Right cardiac atrium (tissue), 5 donors: Measurements from ENCODE around the gene CD99L2. TPM values are rescaled to one million over a fixed set of nuclear protein-coding genes. Genes with fewer than 3 reads are reported as not detected.

Source experiments
- ATAC-seq, 2 donors: fragments of 200-7000 bp; cut with Tn5 transposase; one replicate each; pipeline versions ENCODE4 v1.8.0 to v1.9.1; 2020; ENCODE audit warnings: moderate library complexity in 2 of 2, mild to moderate bottlenecking in 1 of 2
- DNase-seq, 3 donors: peaks; one replicate each; pipeline ENCODE4 v3.0.0-alpha.2; 2020
- H3K27ac ChIP-seq: one replicate; pipeline ENCODE4 v1.5.1; 2013; ENCODE audit warnings: mild to moderate bottlenecking, low read length, control low read depth, moderate library complexity
- H3K27me3 ChIP-seq: one replicate; pipeline ENCODE4 v1.6.1; 2013; ENCODE audit not compliant: control insufficient read depth, insufficient read depth
- H3K4me1 ChIP-seq: one replicate; pipeline ENCODE4 v1.6.1; 2013; ENCODE audit warnings: low read length; ENCODE audit not compliant: control insufficient read depth, insufficient read depth
- H3K4me3 ChIP-seq: one replicate; pipeline ENCODE4 v1.5.1; 2013; ENCODE audit warnings: low read length, control low read depth
- H3K9me3 ChIP-seq: one replicate; pipeline ENCODE4 v1.6.1; 2013; ENCODE audit warnings: low read length; ENCODE audit not compliant: control insufficient read depth
- WGBS: extraction: QIAGEN DNeasy Blood & Tissue Kit; methylation state at CpG from one replicate; pipeline ENCODE4 v1.1.7; 2013; 5-methylcytosine and 5-hydroxymethylcytosine counted together
- intact Hi-C, 4 donors: fragments of 100-400 bp; cut with DNase I; formaldehyde crosslinking; loops; one replicate each; pipeline versions ENCODE4 v1.11.0 to v1.14.0; 2022 to 2023
- polyA plus RNA-seq: library from polyadenylated mRNA; stranded (reverse); fragments of 200-250 nt; gene quantifications from one replicate; pipeline ENCODE4 v1.2.3, GENCODE V29; 2013
- total RNA-seq, 4 donors: library from RNA; stranded (reverse); fragmentation: NEBNext Ultra II Directional; extraction: Animal tissue kit (Norgen Biotek cat#: 25700); gene quantifications; one replicate each; pipeline ENCODE4 v1.2.1, GENCODE V29; 2021
- donor health status: healthy with polysubstance abuse.
- donor health status: DM: no; HTN: yes; CAD: no.
- donor health status: DM: no; HTN: no; CAD: no.
- donor health status: DM: no; HTN: yes; CAD: no; lungs with severe emphysema.
- donor health status: DM: yes; HTN: yes; CAD: no.

CD99L2 gene
- total and polyA plus RNA-seq, 5 donors, result 66.5 to 84.7 (median 71.5) TPM

GRCh38 chrX:150781677-150782076 lies 116.8 kb downstream of the CD99L2 start:
- Histone ChIP-seq H3K27me3 (no peaks in the 10 kb centered on the region), H3K9me3 (no peaks in the 10 kb centered on the region), H3K27ac (no peak overlapping the region), H3K4me1 (no peaks in the 10 kb centered on the region), H3K4me3 (no peak overlapping the region)
- 96% methylated on average over 10 of the region's 10 CpGs for WGBS
- DNase-seq (no peak), ATAC-seq (no peak)
- intact Hi-C loops, result no loop called here

DNA sequence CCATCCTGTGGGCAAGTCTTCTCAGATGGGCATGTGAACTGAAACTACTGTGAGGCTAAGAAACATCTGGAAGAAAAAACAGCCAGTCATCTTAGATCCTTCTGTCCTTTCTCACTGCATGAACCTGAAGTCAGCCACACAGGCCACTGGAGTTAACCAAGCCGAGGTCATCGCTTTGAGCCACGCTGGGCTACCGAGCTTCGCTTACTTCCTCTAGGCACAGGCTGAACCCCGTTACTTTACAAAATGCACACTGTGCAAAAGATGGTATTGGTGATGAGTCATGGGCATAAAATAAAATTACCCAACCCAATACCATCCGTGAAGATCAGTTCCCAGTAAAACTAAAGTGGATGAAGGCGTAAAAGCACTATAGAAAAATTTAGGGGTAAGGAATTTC lies 119.1 kb downstream of the CD99L2 start:
- ATAC-seq (no peak), DNase-seq (no peak)
- WGBS, result 85% methylated on average over 8 of the region's 8 CpGs

GRCh38 chrX:150777328-150777992 lies 121.0 kb downstream of the CD99L2 start:
- no peak for ATAC-seq
- peak in 1 of 3 donors; percentile 30 for DNase-seq
- H3K27me3 ChIP-seq, result no peaks in the 10 kb centered on the region
- no peaks in the 10 kb centered on the region for H3K4me1 ChIP-seq
- H3K9me3 ChIP-seq, result no peaks in the 10 kb centered on the region
- no peak overlapping the region for H3K4me3 ChIP-seq
- 96% methylated on average over 18 of the region's 18 CpGs for WGBS
- intact Hi-C loops, result no loop called here
- no peak overlapping the region for H3K27ac ChIP-seq

More for the DNA sequence above, 119.1 kb downstream of the CD99L2 start:
- Histone ChIP-seq H3K9me3 (no peaks in the 10 kb centered on the region), H3K4me1 (no peaks in the 10 kb centered on the region), H3K27ac (no peak overlapping the region), H3K27me3 (no peaks in the 10 kb centered on the region), H3K4me3 (no peak overlapping the region)
- intact Hi-C loops, result no loop called here

- no peak overlapping the region for H3K4me3 ChIP-seq
- DNase-seq, result no peak
- intact Hi-C loops, result no loop called here
- ATAC-seq, result no peak
- H3K27me3 ChIP-seq, result no peaks in the 10 kb centered on the region
- WGBS, result 74% methylated on average over 18 of the region's 18 CpGs
- no peaks in the 10 kb centered on the region for H3K4me1 ChIP-seq
- H3K9me3 ChIP-seq, result no peaks in the 10 kb centered on the region
- H3K27ac ChIP-seq, result no peak overlapping the region
These were observed 122.7 kb downstream of the CD99L2 start for GRCh38 chrX:150775569-150776350.

DNA sequence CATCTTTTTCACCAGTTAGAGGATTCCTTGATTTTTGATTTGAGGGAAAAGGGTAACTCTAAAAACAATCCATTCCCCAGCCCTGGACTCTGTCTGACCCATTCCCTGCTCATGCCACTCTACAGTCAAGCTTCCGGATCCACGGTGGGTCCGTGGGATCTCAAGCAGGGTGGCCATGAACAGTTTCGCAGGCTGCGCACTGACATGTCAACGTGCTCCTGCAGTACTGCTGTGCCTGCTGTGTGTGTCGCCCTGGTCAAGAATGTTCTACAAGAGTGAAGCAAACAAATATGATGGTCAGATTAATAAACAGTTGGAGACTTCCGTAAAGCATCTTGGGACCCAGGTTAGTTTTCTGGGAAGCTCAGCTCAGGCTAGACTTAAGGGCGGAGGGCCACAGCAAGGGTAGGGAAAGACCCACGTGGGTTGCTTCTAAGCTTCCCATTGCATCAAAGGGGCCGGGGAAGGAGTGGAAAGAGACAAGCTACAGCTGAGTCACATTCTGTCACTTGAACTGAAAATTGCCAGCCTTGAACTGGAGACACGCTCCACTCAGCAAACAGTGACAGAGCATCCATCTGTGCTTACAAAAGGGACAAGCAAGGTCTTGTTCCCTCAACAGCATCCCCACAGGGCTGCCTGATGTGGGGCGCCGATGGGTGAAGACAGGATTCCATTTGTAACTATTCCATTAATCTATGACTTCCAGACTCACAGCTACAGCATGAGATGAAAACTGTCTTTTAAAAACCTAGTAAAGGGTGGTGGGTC lies 123.5 kb downstream of the CD99L2 start:
- intact Hi-C loops, result loop anchor here in 2 of 4 donors (5.0 kb wide), 1 partner anchor 307 kb away; no protein-coding TSS in a partner anchor
- DNase-seq, result no peak
- Histone ChIP-seq H3K27ac (no peak overlapping the region), H3K27me3 (no peaks in the 10 kb centered on the region), H3K9me3 (no peaks in the 10 kb centered on the region), H3K4me3 (no peak overlapping the region), H3K4me1 (no peaks in the 10 kb centered on the region)
- 94% methylated on average over 14 of the region's 14 CpGs for WGBS
- no peak for ATAC-seq

GRCh38 chrX:150773634-150774033 lies 124.8 kb downstream of the CD99L2 start:
- Histone ChIP-seq H3K27ac (no peak overlapping the region), H3K4me1 (no peaks in the 10 kb centered on the region), H3K4me3 (no peak overlapping the region), H3K27me3 (no peaks in the 10 kb centered on the region), H3K9me3 (no peaks in the 10 kb centered on the region)
- intact Hi-C loops, result loop anchor here (2.0 to 5.0 kb wide), 2 partner anchors 309 kb away; no protein-coding TSS in a partner anchor
- ATAC-seq (no peak), DNase-seq (no peak)
- 46% methylated on average over 4 of the region's 4 CpGs for WGBS

- H3K4me3 ChIP-seq, result no peak overlapping the region
- no peak overlapping the region for H3K27ac ChIP-seq
- intact Hi-C loops, result loop anchor here (2.0 to 5.0 kb wide), 2 partner anchors 309 to 310 kb away; no protein-coding TSS in a partner anchor
- H3K9me3 ChIP-seq, result no peaks in the 10 kb centered on the region
- no peaks in the 10 kb centered on the region for H3K4me1 ChIP-seq
- 92% methylated on average over 8 of the region's 8 CpGs for WGBS
- DNase-seq (no peak), ATAC-seq (no peak)
- H3K27me3 ChIP-seq, result no peaks in the 10 kb centered on the region
These were observed 125.4 kb downstream of the CD99L2 start for GRCh38 chrX:150773117-150773516.

DNA sequence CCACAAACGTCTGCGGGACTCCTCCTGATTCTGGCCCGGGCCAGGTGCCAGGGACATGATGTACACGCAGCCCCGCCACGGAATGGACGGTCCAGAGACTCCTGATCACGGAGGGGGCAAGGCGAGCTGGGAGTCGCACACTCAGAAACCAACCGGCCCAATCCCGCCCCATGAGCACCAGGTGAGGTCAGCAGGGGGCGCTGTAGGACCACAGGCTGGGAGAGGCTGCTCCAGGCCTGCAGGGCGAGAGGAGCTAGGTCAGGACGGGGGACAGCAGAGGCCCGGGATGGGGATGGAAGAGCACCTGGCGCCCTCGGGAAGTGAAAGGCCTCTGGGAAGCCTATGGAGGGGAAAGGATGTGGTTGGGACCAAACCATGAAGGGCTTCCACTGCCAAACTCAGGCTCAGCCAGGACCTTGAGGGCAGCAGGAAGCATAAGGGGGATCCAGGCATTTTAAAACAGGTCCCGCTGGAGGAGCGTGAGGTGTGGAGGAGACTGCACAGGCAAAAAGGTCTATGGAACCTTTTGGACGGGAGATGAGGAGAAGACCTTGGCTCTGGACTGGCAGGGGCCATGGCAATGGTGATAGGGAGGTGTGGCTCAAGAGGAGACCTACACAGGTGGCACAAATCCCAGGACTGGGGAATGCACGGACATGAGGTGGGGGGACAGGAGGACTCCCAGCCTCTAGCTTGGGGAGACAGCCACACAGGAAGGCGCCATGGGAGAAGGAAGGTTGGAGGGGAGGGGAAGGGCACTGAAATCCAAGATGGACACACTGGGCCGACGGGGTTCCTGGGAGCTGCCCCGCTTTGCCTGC lies 126.1 kb downstream of the CD99L2 start:
- Histone ChIP-seq H3K4me3 (no peak overlapping the region), H3K27me3 (no peaks in the 10 kb centered on the region), H3K9me3 (no peaks in the 10 kb centered on the region), H3K4me1 (peaks cover under 1% of the 10 kb centered on the region), H3K27ac (no peak overlapping the region)
- WGBS, result 33% methylated on average over 26 of the region's 26 CpGs
- intact Hi-C loops, result loop anchor here (2.0 to 5.0 kb wide), 2 partner anchors 310 kb away; no protein-coding TSS in a partner anchor
- DNase-seq (peak; percentile 71 to 91 (median 90)), ATAC-seq (peak; percentile 79 to 86)

DNA sequence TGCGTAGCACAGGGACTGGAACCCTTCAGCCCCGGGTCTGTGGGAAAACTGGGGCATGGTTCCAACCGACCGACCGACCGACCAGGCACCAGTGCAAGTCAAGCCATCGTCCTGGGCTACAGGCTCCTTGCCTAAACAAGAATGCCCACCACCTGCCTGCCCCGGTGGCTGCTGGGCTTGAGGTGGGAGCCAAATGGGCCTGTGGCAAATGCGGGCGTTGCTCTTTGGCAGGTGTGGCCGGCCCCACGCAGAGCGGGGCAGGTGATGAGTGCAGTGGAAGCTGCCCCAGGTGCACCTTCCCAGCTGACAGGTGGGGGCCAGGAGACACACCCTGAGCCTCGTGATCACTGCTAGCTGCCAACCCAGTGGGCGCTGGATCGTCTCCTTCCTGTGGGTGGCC lies 127.4 kb downstream of the CD99L2 start:
- Histone ChIP-seq H3K9me3 (no peaks in the 10 kb centered on the region), H3K4me3 (no peak overlapping the region), H3K27ac (no peak overlapping the region), H3K27me3 (no peaks in the 10 kb centered on the region), H3K4me1 (peaks cover 7% of the 10 kb centered on the region)
- WGBS, result 91% methylated on average over 16 of the region's 16 CpGs
- intact Hi-C loops, result loop anchor here in 2 of 4 donors (5.0 kb wide), 1 partner anchor 311 kb away; no protein-coding TSS in a partner anchor
- ATAC-seq (no peak), DNase-seq (no peak)

GRCh38 chrX:150770623-150771022 lies 127.8 kb downstream of the CD99L2 start:
- H3K27me3 ChIP-seq, result no peaks in the 10 kb centered on the region
- WGBS, result 84% methylated on average over 17 of the region's 17 CpGs
- H3K9me3 ChIP-seq, result no peaks in the 10 kb centered on the region
- DNase-seq (no peak), ATAC-seq (no peak)
- intact Hi-C loops, result loop anchor here in 2 of 4 donors (5.0 kb wide), 1 partner anchor 312 kb away; no protein-coding TSS in a partner anchor
- H3K27ac ChIP-seq, result no peak overlapping the region
- H3K4me1 ChIP-seq, result peaks cover 7% of the 10 kb centered on the region
- H3K4me3 ChIP-seq, result no peak overlapping the region
